GDM1 (cell line): ENCODE results near the gene HSBP1.

ENCODE experiments used
- DNase-seq: peaks from one replicate; lab custom pipeline; 2025; lab: John Stamatoyannopoulos, UW

Gene HSBP1

GRCh38 chr16:83803811-83804210 is 4.0 kb upstream of the HSBP1 start:
- no peak for DNase-seq

- DNase-seq: no peak
Measured at GRCh38 chr16:83804366-83804765, 3.4 kb upstream of the HSBP1 start.

- DNase-seq: no peak
Measured at GRCh38 chr16:83806036-83806435, 1.7 kb upstream of the HSBP1 start.

GRCh38 chr16:83806731-83807130 is 1.0 kb upstream of the HSBP1 start:
- DNase-seq: no peak

GRCh38 chr16:83807327-83807709 is 460 bp upstream of the HSBP1 start:
- DNase-seq: no peak

- no peak for DNase-seq
Measured at GRCh38 chr16:83808573-83809014, 816 bp downstream of the HSBP1 start.

GRCh38 chr16:83809092-83809491 is 1.3 kb downstream of the HSBP1 start:
- DNase-seq: no peak

- no peak for DNase-seq
Measured at GRCh38 chr16:83810901-83811300, 3.1 kb downstream of the HSBP1 start.

GRCh38 chr16:83813823-83814658 is 6.3 kb downstream of the HSBP1 start:
- no peak for DNase-seq

- DNase-seq: no peak
Measured at GRCh38 chr16:83814659-83814985, 6.8 kb downstream of the HSBP1 start.

GRCh38 chr16:83817022-83817421 is 9.2 kb downstream of the HSBP1 start:
- no peak for DNase-seq

GRCh38 chr16:83818276-83818675 is 10.5 kb downstream of the HSBP1 start:
- no peak for DNase-seq

GRCh38 chr16:83819361-83819760 is 11.6 kb downstream of the HSBP1 start:
- DNase-seq: no peak

- peak; percentile 26 for DNase-seq
Measured at GRCh38 chr16:83826146-83826913, 18.6 kb downstream of the HSBP1 start.

GRCh38 chr16:83830091-83830768 is 22.5 kb downstream of the HSBP1 start:
- no peak for DNase-seq

GRCh38 chr16:83830769-83831455 is 23.1 kb downstream of the HSBP1 start:
- DNase-seq: no peak

GRCh38 chr16:83831456-83831987 is 23.7 kb downstream of the HSBP1 start:
- no peak for DNase-seq

- no peak for DNase-seq
Measured at GRCh38 chr16:83833921-83834320, 26.1 kb downstream of the HSBP1 start.

- DNase-seq: no peak
Measured at GRCh38 chr16:83835586-83836566, 28.1 kb downstream of the HSBP1 start.

GRCh38 chr16:83837566-83837965 is 29.8 kb downstream of the HSBP1 start:
- DNase-seq: no peak

GRCh38 chr16:83838151-83838550 is 30.4 kb downstream of the HSBP1 start:
- no peak for DNase-seq
